Fibroblast of upper back skin (primary cell): ENCODE measurements around the gene ACBD6.
A peak's percentile ranks its signal among the peaks of the same experiment; 100 is the strongest.
"Not testable (repeated sequence)": the region's sequence is repeated elsewhere in the genome, so short reads cannot be mapped to it uniquely, and the experiment has no call there.

Source experiments
- DNase-seq: peaks from one replicate; pipeline ENCODE4 v3.0.0-alpha.2; 2013

The ACBD6 gene

DNA sequence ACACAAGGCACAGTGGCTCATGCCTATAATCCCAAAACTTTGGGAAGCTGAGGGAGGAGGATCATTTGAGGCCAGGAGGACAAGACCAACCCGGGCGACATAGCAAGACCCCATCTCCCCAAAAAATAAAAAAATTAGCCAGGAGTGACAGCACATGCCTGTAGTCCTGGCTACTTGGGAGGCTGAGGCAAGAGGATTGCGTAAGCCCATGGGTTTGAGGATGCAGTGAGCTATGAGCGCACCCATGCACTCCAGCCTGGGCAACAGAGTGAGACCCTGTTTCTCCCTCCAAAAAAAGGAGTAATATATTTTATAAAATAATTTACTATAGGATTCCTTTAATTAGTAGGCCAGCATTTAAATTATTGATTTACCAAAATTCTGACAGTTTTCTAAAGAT, 89.8 kb downstream of the ACBD6 start:
- no peak for DNase-seq

DNA sequence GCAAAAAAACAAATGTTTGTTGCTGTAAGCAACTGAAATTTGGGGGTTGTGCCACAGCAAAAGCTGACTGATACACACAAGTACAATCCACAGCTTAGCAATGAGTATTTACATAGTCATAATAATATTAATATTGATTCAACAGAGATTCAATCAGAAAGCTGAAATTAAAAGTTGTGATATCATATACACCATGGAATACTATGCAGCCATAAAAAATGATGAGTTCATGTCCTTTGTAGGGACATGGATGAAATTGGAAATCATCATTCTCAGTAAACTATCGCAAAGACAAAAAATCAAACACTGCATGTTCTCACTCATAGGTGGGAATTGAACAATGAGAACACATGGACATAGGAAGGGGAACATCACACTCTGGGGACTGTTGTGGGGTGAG, 94.2 kb downstream of the ACBD6 start:
- DNase-seq = not testable (repeated sequence)

DNA sequence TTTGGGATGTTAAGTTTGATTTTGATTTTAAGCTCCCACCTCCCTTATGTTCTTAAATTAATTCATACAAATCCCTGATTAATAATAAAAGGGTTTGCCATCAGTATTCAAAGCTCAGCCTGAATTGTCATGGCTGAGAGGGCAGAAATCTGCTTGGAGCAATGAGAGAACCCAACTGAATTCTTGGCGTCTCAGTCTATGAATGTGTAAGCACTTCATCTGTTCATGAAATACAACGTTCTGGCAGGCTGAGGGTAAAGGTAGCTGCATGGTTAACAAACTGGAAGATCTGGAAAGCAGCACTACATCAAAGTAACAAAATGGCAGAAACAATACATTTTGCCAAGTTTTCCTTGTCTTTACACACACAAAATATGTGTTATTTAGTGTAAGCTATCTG, 95.3 kb downstream of the ACBD6 start:
- no peak for DNase-seq

DNA sequence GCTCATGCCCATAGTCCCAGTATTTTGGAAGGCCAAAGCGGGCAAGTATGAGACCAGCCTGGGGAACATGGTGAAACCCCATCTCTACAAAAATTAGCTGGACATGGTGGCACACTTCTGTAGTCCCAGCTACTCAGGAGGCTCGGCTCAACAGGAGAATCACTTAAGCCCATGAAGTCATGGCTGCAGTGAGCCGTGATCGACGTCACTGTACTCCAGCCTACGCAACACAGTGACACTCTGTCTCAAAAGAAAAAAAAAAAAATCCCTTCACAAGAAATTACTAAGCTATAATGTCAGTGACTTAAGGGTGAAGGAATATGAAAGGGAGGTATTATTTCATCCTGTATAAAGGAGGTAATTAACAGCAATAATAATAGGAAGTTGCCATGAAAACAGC, 99.8 kb downstream of the ACBD6 start:
- no peak for DNase-seq

DNA sequence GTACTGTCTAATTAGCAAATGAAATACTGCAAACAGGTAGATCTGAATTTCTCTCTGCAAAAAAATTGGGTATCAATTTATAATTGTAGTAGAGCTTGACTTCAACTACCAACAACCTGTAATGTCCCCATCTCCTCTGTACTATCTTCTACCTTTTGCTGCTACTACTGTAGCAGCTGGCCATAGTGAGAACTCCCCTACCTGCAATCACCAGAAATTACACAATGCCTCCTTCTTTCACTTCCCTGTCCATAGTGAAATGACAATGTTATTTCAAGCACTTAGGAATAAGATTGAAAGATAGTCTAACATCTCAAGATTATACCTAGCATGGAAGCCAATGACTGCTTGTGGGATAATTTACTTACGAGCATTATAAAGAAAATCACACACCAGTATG, 100.4 kb downstream of the ACBD6 start:
- no peak for DNase-seq

DNA sequence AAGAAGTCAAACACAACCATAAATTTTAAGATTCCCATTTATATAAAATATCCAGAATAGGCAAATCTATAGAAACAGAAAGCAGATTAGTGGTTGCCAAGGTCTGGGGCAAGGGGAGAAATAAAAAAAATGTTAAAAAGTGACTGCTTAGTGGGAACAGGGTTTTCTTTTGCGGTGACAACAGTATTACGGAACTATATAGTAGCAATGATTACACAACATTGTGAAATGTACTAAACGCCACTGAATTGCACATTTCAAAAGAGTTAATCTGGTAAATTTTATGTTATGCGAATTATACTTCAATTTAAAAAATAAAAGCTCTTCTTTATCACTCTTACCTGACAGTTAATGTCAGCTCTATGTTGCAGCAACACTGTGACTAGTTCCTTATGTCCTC, 105.2 kb downstream of the ACBD6 start:
- DNase-seq = no peak

DNA sequence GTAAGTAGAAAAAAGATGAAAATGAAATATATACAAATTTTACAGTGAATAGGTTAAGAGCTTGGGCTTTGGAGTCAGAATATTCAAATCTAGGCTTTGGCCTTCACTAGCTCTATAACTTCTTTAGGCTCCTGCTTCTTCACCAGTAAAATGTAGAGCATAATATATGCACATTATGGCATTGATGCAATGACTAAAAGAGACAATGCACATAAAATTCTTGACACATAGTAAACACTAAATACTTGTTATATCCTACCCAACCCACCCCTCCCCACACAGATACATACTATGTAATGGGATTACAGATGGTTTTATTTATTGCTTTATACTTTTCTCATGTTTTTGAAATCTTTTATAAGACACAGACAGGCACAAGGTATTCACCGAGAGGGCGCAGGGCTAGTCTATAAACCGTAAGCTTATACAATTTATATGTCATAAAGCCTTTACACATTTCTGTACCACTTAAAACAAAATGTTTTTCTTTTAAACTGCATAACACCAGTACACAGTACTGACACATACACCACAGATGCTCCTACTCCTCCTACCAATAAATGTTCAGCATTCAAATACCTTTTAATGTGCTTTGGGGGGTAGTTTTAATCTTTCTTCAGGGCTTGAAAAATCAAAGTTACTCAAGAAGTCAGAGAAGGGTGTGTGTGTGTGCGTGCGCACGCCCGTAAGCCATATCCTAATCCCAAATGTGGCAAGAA, 109.8 kb downstream of the ACBD6 start:
- DNase-seq = no peak

DNA sequence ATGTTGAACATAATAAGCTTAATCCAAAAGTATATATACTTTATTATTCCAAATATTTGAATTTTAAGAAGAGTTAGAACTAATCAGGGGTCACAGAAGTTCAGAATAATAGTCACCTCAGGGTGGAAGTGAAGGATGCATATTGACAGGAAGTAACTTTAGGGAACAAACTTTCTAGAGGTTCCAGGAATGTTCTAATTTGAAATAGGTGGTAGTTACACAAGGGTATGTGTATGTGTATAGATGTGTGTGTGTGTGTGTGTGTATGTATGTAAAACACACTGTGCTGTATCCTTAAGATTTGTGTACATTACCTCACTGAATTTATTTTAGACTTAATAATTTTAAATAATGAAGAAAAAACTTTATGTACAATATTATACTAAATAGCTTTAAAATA, 110.4 kb downstream of the ACBD6 start:
- no peak for DNase-seq

DNA sequence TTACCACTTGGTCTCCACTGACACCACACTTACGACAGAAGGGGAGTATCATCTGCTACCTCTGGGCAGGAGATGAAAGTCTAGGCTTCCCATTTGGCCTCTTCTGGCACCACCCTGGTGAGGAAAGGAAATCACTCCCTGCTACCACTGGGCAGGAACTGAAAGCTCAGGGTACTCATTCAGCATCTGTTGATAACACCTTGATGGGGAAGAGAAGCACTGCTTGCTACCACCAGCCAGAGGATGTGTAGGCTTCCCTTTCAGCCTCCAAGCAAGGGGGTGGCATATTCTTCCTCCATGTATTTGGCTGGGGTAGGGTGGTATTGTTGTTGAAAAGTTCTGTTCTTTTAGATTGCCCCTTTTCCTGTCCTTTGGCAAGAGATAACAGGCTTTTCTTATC, 115.0 kb downstream of the ACBD6 start:
- no peak for DNase-seq

DNA sequence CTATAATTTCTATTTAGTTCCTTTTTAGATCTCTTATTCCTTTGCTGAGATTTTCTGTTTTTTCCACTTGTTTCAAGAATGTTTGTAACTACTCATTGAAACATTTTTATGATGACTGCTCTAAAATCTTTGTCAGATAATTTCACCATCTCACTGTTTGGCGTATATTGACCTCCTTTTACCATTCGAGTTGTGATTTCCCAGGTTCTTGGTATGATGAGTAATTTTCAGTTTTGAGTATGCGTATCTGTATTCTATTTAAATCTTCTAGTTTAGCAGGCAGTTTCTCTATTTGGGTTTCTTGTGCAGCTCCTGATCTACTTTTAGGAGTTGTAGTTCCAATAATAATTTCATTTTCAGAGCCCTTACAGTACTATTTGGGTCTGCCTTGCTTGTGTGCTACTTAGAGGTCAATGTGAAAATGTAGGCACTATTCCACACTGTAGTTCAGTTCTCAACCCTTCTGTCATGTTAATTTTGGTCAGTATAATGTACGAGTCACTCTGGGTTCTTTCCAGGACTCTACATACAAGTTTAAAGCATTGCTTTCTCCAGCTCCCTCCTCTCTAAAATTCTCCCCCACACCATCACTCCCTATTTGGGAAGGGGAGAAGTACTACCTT, 115.5 kb downstream of the ACBD6 start:
- DNase-seq = peak; percentile 17

DNA sequence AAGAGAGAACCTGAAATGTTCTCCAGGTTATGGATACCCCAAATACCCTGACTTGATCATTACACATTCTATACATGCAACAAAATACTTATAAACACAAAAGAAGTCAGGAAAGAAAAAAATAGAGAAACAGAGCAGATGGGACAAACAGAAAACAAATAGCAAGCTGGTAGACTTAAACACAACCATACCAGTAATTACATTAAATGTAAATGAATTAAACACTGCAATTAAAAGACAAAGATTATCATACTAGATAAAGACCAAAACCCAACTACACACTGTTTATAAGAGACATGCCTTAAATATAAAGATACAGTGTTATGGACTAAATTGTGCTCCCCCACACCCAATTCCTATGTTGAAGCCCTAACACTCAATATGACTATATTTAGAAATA, 117.2 kb downstream of the ACBD6 start:
- no peak for DNase-seq

DNA sequence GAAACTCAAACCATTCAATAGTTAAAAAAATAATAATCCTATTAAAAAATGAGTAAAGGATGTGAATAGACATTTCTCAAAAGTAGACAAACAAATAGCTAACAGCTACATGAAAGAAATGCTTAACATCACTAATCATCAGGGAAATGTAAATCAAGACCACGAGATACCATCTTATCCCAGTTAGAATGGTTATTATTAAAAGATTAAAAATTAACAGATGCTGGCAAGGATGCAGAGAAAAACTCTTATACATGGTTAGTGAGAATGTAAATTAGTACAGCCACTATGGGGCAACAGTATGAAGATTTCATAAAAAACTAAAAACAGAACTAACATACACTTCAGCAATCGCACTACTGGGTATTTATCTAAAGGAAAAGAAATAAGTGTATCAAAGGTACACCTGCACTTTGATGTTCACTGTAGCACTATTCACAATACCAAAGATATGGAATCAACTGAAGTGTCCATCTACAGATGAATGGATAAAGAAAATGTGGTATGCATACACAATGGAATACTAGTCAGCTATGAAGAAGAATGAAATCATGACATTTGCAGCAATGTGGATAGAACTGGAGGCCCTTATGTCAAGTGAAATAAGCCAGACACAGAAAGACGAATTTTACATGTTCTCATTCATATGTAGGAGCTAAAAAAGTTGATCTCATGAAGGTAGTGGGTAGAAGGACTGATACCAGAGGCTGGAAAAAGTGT, 117.9 kb downstream of the ACBD6 start:
- no peak for DNase-seq

DNA sequence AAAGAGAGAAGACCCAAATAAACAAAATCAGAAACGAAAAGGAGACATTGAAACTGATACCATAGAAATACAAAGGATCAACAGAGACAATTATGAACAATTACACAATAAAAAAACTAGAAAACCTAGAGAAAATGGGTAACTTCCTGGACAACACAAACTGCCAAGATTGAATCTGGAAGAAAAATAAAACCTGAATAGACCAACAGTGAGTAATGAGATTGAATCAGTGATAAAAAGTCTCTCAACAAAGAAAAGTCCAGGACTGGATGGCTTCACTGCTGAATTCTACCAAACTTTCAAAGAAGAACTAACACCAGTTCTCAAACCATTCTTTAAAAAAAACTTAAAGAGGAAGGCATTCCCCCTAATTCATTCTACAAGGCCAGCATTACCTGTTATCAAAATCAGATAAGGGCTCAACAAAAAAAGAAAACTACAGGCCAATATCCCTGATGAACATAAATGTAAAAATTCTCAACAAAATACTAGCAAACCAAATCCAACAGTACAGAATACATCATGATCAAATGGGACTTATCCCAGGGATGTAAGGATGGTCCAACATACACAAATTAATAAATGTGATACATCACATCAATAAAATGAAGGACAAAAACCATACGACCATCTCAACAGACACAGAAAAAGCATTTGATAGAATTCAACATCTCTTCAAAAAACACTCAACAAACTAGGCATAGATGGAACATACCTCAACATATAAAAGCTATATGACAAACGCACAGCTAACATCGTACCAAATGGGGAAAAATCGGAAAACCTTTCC, 119.9 kb downstream of the ACBD6 start:
- DNase-seq = no peak

DNA sequence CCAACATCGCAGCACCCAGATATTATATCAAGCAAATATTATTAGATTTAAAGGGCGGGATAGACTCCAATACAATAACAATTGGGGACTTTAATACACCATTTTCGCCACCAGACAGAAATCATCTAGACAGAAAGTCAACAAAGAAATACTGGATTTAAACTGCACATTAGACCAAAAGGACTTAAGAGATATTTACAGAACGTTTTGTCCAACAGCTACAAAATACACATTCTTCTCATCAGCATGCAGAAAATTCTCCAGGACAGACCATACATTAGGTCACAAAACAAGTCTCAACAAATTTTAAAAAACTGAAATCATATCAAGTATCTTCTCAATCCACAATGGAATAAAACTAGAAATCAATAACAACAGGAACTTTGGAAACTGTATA, 121.2 kb downstream of the ACBD6 start:
- no peak for DNase-seq

DNA sequence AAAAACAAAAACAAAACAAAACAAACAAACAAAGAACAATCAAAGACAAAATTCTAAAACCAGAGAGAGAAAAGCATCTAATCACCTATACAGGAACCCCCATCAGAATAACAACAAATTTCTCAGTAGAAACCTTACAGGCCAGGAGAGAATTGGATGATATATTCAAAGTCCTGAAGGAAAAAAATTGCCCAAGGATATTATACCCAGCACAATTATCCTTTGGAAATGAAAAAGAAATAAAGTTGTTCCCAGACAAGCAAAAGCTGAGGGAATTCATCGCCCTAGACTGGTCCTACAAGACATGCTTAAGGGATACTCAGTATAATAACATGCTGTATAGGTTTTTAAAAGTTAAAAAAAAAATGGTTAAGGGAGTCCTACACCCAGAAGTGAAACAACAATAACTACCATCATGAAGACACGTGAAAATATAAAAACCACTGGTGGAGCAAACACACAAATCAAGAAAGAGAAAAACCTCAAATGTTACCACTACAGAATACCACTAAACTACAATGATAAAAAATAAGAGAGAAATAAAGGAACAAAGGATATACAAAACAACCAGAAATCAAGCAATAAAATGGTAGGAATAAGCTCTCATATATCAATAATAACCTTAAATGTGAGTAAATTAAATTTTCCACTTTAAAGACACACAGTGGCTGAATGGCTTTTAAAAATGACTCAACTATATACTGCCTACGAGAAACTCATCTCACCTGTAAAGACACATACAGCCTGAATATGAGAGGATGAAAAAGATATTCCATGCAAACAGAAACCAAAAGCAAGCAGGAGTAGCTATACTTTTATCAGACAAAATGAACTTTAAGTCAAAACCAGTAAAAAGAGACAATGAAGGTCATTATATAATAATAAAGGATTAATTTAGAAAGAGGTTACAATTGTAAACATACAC, 121.9 kb downstream of the ACBD6 start:
- no peak for DNase-seq

DNA sequence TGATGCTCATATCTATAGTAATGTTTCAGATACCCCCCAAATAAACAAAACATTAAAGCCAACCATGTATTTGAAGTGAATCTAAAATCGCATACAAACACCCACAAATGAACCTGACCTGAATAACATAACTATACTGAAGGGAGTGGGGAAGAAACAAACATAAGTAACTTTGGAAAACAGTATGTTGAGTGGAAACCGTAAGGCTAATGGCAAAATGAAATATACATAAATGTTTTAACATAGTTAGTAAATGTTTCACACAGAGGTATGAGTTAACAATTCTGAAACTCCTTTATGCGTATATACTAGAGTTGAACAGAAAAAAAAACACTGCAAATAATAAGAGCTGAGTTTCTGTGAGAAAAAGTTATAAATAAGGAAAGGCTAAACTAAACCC, 125.6 kb downstream of the ACBD6 start:
- DNase-seq = no peak

DNA sequence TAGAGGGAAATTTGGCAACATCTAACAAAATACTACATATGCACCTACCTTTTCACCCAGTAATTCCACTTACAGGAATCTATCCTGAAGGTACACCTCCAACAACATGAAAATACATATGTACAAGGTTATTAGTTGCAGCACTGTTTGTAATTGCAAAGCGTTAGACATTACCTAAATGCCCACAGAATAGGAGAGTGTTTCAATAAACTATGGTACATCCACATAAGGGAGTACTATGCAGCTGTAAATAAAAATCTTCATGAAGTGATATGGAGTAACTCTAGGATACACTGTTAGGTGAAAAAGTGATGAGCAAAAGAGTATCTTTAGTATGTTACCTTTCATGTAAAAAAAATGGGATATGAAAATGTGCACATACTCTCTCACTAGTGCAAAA, 126.1 kb downstream of the ACBD6 start:
- no peak for DNase-seq

DNA sequence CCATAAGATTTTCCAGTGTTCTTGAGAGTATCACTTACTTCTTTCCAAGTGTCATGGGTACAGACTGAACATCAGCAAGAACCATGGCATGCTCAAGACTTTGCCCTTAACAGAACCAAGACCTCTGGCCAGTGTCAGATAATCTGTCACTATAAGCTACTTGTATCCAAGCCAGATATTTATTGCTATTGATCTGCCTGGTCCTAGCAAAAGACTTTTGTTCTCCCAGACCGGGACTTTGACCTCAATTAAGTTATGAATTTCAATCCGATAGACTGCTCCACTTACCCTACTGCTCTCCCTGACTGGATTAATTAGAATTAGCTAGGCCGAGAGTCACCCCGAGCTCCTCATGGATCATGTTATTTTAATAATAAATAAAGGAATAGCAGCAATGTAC, 129.6 kb downstream of the ACBD6 start:
- DNase-seq = no peak

DNA sequence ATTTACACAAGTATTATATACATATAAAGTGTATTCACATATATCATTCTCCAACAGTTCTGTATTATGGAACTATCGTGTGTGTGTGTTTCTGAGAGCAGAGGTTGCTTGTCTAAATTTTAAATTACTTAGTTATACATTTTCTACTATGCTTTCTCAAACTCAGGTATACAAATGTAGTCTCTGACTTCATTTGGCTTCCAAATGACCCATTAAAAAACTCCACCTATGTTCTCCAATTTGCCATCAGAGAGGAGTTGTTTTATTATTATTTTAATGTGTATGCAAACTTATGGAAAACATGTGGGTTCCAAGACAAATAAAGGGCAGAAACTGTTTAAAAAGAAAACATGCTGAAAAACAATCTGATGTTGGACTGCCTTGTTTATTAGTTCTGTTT, 131.8 kb downstream of the ACBD6 start:
- no peak for DNase-seq

DNA sequence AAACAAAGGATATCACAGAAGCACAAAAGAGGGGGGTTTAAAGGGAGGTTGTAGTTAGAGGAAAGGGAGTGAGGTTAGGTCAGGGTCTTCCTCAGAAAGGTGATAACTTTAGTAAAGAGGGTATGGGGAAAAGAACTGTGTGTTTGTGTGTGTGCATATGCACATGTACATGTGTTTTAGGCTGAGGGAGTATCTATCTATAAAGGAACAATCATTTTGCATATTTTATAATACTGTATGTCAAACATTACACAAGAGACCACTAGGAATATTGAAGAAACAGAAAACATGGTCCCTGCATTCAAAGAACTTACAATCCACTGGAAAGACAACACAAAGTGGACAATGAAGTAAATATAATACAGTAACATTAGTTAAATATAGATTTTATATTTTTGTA, 132.2 kb downstream of the ACBD6 start:
- DNase-seq = no peak

DNA sequence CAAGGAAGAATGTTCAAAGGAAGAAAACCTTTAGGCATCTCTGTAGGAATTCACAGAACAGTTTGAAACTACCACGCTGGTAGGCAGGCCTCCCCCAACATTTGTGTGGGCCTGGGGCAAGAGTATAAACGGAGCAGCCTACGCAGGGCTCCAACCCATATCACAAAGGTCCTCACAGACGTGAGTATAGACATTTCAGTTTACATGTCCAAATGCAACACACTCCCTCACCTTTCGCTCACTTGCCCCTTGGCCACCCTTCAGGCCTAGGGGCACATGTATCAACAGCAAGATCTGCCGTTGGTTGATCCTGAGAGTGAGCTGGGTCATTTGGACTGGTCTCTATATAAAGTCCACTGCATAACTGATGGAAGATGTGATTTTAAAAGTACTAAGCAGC, 133.3 kb downstream of the ACBD6 start:
- DNase-seq = no peak

DNA sequence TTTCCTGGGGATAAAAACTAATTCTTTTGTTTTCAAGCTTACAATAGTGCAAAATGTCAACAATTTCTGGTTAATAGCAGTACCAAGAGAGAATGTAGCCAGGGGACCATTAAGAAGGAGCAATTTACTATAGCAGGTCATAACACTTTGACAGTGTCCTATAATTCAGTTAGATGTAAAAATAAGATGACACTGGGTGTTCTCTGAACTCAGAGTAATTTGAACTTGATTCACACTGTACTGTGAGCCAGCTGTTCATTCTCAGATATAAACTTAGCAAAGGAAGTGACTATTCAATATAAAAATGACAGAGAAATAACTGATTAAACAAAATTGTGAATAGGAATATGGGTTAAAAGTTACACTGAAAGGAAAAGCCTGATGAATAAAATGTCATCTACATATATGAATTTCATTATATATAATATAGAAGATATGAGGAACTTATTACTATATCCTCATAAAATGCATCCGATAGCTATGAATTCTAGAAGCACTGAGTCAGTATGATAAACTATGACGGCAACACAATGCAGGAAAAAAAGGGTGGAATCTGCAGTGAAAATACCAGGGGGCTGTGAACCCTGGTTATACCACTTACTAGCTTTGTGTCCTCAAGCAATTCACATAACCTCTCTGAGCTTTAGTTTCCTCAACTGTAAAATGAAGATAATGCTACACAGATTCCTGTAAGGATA, 135.9 kb downstream of the ACBD6 start:
- no peak for DNase-seq
